Measurements from ENCODE around the gene LDB3. TPM values are rescaled to one million over a fixed set of nuclear protein-coding genes. Genes with fewer than 3 reads are reported as not detected.

Gene LDB3
- total and polyA plus RNA-seq, 9 of the 15 experiments (the other 6 are each of a cell fraction or from before 2014, with no cell fraction given), result 0.03 TPM; not detected in 8

GRCh38 chr10:86753638-86754434 lies 85.5 kb downstream of the LDB3 start (continued):
- TF ChIP-seq GATAD2B (IDR thresholded peaks at IDR 0.05; ENCODE audit: borderline replicate concordance) (no peak), ZBTB49 (CRISPR knock-in tag; IDR thresholded peaks at IDR 0.05; ENCODE audit: borderline replicate concordance) (no peak), BRD4 (IDR thresholded peaks at IDR 0.05) (no peak)

GRCh38 chr10:86755454-86755739 lies 87.1 kb downstream of the LDB3 start:
- CTCF ChIA-PET (ENCODE audit: low intra/inter-chr PET ratio), result no interaction called here
- intact Hi-C loops (cut with micrococcal nuclease), result loop anchor here (5.0 kb wide), 1 partner anchor 42 kb away; no protein-coding TSS in a partner anchor
- peak overlapping the region; percentile 73 for H3K4me3 ChIP-seq
- H3K79me2 ChIP-seq (ENCODE audit: control insufficient read depth, insufficient read depth, low read length), result peaks cover 56% of the 10 kb centered on the region
- H3K4me1 ChIP-seq (replicated peaks in 1 of 2; ENCODE audit: control insufficient read depth in 2 of 2, insufficient read depth in 2 of 2, low read length in 2 of 2), result peaks cover 30 to 34% of the 10 kb centered on the region in 2 experiments
- POLR2A ChIA-PET, result interaction anchor here (0.9 to 5.8 kb wide), 5 partner anchors 10 to 42 kb away, joined by 3 to 40 read pairs (median 6); no protein-coding TSS in a partner anchor
- no peaks in the 10 kb centered on the region for H3K36me3 ChIP-seq (ENCODE audit: control insufficient read depth, insufficient read depth, low read length)
- peak overlapping the region; percentile 78 for H3K4me2 ChIP-seq (ENCODE audit: insufficient read depth, low read length)
- FAIRE-seq (peak; percentile 46), ATAC-seq (no peak), DNase-seq (ENCODE audit: extremely low read depth in 1 of 4, low spot score in 3 of 4) (no peak)
- no peaks in the 10 kb centered on the region for H3K9me3 ChIP-seq (replicated peaks; ENCODE audit: control insufficient read depth, insufficient read depth, low read depth, low read length)
- no peaks in the 10 kb centered on the region for H3K27me3 ChIP-seq (ENCODE audit: control insufficient read depth in 2 of 2, insufficient read depth in 2 of 2, low read length in 2 of 2)
- H3K27ac ChIP-seq (ENCODE audit: extremely low read depth, low read depth, low read length), result peak overlapping the region; percentile 90
- H2AFZ ChIP-seq (ENCODE audit: low read depth, low read length), result peak overlapping the region; percentile 74; the same call in 1 of the 2 replicates
- BruUV-seq (replicated peaks), result no TSS peak
- 0% methylated on average over 7 of the region's 9 CpGs for WGBS (ENCODE audit: insufficient coverage, low coverage, missing lambda C conversion rate)
- H3K9me1 ChIP-seq (ENCODE audit: control insufficient read depth, insufficient read depth, low read length), result no peaks in the 10 kb centered on the region
- H3K9ac ChIP-seq (ENCODE audit: insufficient read depth in 1 of 2, low read depth in 2 of 2, low read length in 2 of 2), result peak overlapping the region; percentile 94 to 99
- in situ Hi-C loops (cut with MboI), result no loop called here
- H4K20me1 ChIP-seq (replicated peaks; ENCODE audit: control insufficient read depth, insufficient read depth, low read length), result no peaks in the 10 kb centered on the region
- peak; percentile 41; the same call in 1 of the 2 replicates for TF ChIP-seq NCOR1 (IDR thresholded peaks at IDR 0.05)
- no peak for TF ChIP-seq ETV1 (tag; conservative IDR thresholded peaks at IDR 0.05; ENCODE audit: low read depth)
- TF ChIP-seq POU5F1 (IDR thresholded peaks at IDR 0.05; ENCODE audit: borderline replicate concordance, low read depth, low read length, partially characterized antibody), result no peak
- TF ChIP-seq ILK (tag; IDR thresholded peaks at IDR 0.05; ENCODE audit: borderline replicate concordance, low read depth), result no peak
- no peak for TF ChIP-seq NR0B1 (IDR thresholded peaks at IDR 0.05; ENCODE audit: partially characterized antibody)
- TF ChIP-seq MEF2A (IDR thresholded peaks at IDR 0.05; ENCODE audit: control insufficient read depth, low read depth, low read length), result peak; percentile 93
- no peak for TF ChIP-seq CBX1 (IDR thresholded peaks at IDR 0.05; ENCODE audit: low read depth)
- peak; percentile 82 for TF ChIP-seq TBP (optimal IDR thresholded peaks at IDR 0.05; ENCODE audit: low read depth, low read length)
